GM18873 (cell line): ENCODE measurements around the gene BST1.

Source experiments
- ATAC-seq: cut with Tn5 transposase; IDR thresholded peaks from one replicate; pipeline ENCODE4 v1.9.1; 2021; ENCODE audit warnings: mild to moderate bottlenecking, moderate library complexity, moderate number of reproducible peaks; ENCODE audit not compliant: unreplicated experiment, low FRiP score

BST1 gene

DNA sequence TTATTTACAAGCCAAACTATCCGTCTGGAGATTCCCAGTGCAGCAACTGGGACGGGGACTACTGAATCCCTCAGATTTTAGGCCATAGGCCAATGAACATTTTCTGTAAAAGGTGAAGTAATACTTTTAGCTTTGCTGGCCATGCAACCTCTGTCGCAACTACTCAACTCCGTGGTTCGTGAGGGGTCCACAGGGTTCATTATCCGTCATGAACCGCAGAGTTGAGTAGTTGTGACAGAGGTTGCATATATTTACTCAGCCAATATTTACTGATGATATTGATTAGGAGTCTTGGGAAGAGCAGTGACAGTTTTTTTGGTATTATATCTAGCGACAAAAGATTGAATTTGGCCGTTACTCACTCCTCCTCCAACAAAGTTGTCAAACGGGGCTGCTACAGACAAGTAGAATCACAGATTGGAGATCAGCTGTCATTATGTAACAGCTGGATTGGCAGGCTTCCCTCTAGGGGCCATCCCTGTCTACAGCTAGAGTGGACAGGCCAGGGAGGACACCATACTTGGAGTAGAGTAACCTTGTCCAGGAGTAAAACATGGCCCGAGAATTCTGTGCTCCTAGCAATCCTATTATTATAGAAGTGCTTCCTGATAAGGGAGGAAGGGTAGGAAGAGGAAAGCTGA lies 38.0 kb downstream of the BST1 start:
- ATAC-seq: no peak

DNA sequence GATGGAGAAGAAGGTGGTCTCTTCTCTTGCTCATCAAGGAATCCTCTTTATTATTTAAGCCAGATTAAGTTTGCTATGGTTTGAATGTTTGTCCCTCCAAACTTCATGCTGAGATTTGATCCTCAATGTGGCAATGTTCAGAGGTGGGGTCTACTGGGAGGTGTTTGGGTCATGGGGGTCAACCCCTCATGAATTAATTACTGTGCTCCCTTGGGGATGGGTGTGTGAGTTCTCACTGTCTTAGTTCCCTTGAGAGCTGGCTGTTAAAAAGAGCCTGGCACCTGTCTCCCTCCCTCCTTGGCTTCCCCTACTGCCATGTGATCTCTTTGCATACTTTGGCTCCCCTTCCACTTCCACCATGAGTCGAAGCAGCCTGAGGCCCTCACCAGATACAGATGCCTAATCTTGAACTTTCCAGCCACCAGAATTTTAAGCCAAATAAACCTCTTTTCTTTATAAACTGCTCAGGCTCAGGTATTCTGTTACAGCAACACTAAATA lies 39.3 kb downstream of the BST1 start:
- no peak for ATAC-seq

GRCh38 chr4:15742637-15743036 lies 39.8 kb downstream of the BST1 start:
- ATAC-seq: no peak

DNA sequence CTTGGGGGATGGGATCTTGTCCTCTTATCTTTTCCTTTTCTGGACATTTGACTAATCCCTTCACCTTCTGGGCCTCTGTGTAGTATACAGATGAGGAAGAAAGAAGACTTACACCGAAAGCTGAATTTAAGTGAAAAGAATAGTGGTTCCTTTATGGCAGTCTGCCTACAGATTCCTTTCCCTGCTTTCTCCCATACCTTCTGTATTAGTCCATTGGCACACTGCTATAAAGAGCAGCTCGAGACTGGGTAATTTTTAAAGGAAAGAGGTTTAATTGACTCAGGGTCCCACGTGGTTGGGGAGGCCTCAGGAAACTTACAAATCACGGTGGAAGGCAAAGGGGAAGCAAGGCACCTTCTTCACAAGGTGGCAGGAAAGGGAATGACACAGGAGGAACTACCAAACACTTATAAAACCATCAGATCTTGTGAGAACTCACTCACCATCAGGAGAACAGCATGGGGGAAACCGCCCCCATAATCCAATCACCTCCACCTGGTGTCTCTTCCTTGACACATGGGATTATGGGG lies 41.2 kb downstream of the BST1 start:
- ATAC-seq: no peak

- no peak for ATAC-seq
Measured at GRCh38 chr4:15746110-15746509, 43.2 kb downstream of the BST1 start.

DNA sequence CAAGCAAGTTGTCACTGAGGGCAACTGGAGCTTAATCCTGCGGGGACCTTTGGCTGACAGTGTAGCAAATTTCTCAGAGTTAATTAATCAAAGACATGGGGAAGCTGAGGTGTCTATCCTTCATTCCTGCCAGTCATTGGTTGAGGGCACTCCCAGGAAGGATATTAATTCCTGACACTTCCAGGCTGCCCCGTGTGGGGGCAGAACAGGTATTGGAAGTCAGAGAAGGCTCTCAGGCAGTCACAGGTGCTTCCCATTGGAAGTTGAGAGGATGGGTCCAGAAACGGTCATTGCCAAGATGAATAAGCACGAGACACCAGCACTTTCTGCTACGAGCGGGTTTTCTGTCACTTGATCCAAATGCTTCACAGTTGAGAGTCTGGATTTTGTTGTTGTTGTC lies 46.1 kb downstream of the BST1 start:
- ATAC-seq: no peak

DNA sequence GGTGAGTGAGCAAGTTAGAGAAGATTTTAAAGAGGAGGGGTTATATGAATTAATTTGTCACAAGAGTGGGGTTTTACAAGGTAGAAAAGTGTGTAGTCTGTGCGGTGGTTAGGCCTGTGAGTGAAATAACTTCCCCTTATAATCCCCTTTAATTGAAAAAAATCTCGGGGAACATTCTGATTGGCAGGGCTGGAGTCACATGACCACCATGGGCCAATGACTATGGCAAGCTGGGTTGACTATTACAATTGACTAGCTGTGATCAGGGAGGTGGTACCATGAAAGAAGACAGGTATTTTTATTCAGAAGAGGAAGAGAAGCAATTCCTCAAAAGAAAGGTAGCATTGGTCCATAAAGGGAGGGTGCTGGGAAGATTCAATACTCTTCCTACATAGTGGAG lies 48.3 kb downstream of the BST1 start:
- no peak for ATAC-seq

DNA sequence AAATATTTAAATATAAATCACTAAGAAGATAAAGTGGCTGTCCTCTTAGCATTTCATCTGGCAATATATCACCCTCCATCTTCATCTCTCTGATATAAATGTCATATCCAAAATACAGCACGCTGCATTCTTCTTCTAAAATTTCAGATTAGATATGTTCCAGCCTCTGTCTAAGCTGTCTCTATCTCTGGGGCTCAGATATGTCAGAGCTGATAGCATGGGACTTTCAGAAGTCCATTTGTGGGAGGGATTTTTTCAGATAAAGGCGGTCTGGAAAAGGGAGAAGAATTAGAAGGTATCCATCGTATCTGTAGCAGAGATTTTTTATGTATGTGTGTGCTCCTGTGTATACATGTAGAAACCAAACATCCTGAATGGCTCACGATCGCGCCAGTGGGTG lies 50.2 kb downstream of the BST1 start:
- no peak for ATAC-seq

DNA sequence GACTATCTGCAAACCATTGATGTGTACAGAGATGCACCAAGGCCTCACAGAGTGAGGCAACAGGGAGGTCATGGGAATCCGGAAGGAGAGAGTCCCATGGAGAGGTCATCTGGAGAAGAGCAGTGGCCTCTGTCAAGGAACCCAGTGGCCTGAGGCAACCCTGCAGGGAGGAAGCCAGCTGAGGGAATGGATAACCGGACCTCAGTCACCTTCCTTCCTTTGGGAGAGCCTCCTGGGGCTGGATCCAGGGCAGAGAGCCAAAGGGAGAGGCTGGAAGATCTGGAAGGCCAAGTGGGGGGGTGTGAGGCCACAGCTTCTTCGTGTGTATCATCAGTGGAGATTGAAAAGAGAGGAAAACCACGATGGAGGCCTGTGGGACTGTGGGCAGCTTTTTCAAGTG lies 50.9 kb downstream of the BST1 start:
- no peak for ATAC-seq

DNA sequence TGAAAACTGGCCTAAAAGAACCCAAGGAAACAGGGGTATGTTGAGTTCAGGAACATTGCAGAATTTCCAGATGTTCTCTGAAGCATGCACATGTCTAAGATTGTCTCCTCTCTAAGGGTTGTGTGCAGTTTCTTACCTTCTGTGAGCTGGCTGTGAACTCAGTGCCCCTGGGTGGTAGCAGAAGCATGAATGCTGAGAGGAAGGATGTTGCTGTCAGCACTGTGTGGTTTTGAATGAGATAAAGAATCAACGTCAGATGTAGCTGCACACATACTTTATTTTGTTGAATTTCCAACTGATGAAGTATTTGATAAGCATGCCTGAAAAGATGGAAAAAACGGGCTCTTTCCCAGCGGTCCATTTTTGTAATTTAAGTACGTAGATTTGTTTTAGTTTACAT lies 51.5 kb downstream of the BST1 start:
- no peak for ATAC-seq

DNA sequence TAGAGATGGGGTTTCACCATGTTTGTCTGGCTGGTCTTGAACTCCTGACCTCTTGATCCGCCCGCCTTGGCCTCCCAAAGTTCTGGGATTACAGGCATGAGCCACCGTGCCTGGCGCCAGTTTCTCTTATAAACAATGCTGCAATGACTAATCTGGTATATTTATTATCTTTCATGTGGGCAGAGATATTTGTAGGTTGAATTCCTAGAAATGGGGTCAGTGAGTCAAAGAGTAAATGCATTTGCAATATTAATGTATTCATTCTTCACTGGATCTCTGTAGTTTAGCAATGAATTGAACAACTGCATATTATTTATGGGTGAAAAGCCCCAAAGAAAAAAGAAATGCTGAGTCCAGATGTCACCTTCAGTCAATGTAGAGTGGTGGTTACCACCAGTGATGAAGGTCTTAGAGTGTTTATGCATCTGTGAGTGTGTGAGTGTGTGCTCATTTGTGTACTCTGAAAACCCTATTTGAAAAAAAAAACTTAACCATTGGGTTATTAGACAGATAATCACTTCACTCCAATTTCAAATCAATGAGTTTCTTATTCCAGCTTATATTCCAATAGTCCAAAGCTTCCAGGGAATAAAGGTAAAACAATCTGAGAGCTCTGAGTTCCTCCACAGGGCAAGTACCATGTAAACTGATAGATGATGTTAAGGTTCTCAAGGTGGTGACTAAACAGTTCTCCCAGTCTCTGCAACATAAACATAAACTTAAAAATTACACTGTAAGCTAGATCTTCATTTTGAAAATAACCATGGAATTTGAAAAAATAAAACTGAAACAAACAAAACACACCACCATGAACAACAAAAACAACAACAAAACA lies 52.7 kb downstream of the BST1 start:
- no peak for ATAC-seq

DNA sequence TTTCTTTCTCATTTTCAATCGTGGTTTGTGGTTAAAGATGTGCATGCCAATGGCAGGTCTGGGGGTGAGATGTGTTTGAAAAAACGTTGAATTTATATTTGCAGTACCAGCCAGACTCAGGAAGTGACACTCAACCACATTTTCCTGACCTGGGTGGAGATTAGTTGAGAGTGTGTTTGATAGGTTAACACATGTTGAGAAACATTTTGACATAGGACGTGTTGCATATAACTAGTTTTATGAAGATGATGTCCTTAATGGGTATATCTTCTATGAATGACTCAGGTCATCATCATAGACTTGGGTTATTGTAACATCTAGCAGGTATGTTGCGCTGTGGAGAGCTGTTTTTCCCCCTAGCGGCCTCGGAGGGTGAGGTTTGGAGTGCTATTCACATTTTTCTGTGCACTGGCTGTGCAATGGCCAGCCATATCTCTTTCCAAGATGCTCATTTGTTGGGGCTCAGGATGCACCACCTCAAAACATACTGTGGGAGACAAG lies 53.5 kb downstream of the BST1 start:
- peak; percentile 89 for ATAC-seq

- no peak for ATAC-seq
Measured at GRCh38 chr4:15757054-15757453, 54.2 kb downstream of the BST1 start.

- ATAC-seq: no peak
Measured at GRCh38 chr4:15758294-15758693, 55.4 kb downstream of the BST1 start.

DNA sequence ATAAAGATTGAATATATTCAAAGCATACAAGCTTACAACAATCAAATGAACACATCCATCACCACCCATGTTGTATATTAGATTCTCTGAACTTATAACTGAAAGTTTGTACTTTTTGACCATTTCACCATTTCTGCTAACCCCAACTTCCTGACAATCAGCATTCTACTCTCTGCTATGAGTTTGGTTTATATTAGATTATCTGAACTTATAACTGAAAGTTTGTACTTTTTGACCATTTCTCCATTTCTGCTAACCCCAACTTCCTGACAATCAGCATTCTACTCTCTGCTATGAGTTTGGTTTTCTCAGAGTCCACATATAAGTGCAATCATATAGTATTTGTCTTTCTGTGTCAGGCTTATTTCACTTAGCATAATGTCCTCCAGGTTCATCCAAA lies 59.6 kb downstream of the BST1 start:
- peak; percentile 58 for ATAC-seq

GRCh38 chr4:15765391-15765790 lies 62.5 kb downstream of the BST1 start:
- ATAC-seq: no peak

DNA sequence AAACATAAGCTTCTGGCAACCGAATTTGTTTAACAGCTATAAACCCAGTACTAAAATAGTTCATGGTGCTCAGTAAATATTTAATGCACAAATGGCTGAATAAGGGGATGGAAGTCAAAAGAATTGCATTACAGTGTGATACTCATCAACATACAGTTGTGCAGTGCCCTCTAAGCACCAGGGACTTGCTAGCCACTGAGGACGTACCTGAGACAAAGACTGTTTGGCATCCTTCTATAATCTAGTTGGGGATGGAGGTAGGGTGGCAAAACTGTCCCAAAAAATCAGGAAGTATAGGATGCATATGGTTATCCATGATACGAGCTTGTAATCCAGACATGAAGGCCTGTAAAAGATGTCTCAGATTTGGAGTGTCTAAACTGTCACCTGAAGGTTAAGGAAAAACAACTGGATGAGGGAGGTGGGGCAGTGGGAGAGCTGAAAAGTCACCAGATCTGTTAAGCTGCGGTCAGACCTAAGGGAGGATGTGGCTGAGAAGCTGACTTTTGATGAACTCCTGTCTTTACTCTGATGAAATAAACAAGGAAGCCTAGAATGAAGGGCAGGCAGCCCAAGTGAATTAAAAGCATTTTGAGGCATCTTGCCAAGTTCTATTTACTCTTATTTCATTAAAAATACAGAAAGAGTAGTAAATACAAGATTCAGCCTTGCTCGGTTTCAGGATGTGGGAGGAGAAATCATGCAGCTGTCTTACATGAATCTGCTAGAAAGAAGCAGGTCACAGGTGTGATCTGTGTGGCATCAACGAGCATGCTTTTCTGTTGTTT lies 63.2 kb downstream of the BST1 start:
- no peak for ATAC-seq

DNA sequence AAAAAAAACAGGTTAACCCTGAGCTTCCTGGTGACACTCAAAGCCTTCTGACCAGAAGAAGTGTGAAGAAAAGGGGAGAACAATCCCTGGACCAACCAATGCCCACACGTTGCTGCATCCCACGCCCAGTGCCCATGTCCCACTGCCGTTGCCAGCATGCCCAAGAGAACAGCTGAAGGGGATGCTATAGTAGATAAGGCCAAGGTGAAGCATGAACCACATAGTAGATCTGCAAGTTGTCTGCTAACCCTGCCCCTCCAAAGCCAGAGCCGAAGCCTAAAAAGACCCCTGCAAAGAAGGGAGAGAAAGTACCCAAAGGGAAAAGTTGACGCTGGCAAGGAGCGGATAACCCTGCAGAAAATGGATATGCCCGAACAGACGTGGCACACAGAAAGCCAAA lies 64.0 kb downstream of the BST1 start:
- no peak for ATAC-seq

DNA sequence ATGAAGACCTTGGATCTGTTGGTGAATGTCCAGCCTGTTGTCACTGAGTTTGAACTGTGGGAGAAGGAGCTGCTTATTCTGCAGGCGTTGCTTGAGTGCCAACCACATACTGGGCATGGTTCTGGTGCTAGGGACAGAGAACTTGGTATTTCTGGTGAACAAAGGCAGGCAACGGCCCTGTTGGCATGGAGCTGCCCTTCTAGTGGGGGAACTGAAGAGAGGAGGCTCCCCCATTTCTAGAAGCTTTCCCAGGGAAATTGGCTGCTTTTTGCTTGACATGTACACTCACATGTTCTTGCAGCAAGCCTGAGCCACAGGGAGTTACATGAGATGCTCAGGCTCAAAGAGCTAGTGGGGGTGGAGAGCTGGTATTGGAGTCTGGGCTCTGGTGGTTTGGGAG lies 66.3 kb downstream of the BST1 start:
- ATAC-seq: no peak

- peak; percentile 90 for ATAC-seq
Measured at GRCh38 chr4:15771216-15772058, 68.6 kb downstream of the BST1 start.
